Measurements from ENCODE around the gene FOXK1.
"Not testable (repeated sequence)": the region's sequence is repeated elsewhere in the genome, so short reads cannot be mapped to it uniquely, and the experiment has no call there.

The FOXK1 gene

DNA sequence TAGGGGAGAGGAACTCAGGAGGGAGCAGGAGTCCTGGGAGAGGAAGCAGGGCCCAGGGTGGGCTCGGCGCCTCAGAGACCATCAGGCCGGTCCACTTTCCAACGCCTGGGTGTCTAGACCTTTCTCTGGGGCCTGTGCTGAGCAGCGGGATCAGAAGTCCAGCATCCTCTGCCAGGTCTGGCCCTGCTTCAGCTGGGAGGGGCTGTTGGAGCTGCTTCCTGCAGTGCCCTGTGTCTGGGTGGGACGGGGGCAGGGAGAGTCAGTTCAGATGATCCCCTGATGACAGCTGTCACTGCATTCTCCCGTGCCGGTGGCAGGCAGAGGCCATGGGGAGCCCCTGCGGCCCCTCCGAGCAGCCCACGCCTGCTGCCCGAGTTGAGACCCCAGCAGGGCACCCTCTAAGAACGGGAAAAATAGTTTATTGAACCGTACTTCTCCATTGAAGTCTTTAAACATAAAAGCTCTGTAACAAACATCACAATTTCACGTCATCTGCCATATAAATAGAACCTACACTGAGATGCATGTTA, 116.7 kb downstream of the FOXK1 start:
- POLR2A ChIA-PET, result no interaction called here
- CTCF ChIA-PET, result interaction anchor here (0.7 to 6.5 kb wide), 15 partner anchors 8 to 290 kb away, joined by 3 to 81 read pairs (median 5); partner anchors contain the start of gene RADIL
- no peak for DNase-seq (ENCODE audit: low read depth, low spot score)
- H3K4me3 ChIP-seq (ENCODE audit: low read depth, low read length), result no peak overlapping the region
- TF ChIP-seq, protein P1, sequence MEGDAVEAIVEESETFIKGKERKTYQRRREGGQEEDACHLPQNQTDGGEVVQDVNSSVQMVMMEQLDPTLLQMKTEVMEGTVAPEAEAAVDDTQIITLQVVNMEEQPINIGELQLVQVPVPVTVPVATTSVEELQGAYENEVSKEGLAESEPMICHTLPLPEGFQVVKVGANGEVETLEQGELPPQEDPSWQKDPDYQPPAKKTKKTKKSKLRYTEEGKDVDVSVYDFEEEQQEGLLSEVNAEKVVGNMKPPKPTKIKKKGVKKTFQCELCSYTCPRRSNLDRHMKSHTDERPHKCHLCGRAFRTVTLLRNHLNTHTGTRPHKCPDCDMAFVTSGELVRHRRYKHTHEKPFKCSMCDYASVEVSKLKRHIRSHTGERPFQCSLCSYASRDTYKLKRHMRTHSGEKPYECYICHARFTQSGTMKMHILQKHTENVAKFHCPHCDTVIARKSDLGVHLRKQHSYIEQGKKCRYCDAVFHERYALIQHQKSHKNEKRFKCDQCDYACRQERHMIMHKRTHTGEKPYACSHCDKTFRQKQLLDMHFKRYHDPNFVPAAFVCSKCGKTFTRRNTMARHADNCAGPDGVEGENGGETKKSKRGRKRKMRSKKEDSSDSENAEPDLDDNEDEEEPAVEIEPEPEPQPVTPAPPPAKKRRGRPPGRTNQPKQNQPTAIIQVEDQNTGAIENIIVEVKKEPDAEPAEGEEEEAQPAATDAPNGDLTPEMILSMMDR (IDR thresholded peaks at IDR 0.05; ENCODE audit: insufficient read depth, low read length, missing control alignments), result no peak

DNA sequence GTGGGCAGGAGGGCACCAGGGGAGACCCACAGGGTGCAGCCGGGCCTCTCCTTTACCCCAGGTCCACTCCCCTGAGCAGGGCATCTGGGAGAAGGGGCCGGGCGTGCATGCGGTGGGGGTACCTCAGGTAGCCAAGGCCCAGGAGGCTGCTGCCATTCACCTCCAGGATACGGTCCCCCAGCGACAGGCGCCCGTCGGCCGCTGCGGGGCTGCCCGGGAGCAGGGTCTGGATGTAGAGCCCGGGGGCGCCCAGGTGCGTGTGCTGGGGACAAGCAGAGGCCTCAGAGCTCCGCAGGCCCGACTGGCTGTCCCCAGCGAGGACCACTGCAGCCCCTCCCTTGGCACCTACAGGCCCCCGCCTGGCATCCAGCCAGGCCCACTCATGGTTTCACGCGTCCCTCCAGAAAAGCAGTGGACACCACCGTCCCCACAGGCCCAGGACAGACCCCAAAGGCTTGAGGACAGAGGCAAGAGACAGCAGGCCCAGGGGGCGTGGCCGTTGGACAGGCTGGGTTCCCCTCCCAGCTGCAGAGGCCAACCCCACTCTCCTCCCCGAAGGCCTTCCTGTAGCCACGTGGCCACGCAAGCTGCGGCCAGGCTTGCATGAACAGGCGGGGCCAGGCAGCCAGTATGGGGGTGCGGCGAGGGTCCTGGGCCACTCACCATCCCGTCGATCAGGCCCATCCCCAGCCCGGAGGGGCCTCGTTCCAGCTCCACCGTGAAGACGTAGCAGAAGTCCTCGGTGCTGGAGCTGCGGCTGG, 117.6 kb downstream of the FOXK1 start:
- H3K4me3 ChIP-seq (ENCODE audit: low read depth, low read length), result no peak overlapping the region
- POLR2A ChIA-PET, result no interaction called here
- TF ChIP-seq, protein P1 (IDR thresholded peaks at IDR 0.05; ENCODE audit: insufficient read depth, low read length, missing control alignments), result no peak
- DNase-seq (ENCODE audit: low read depth, low spot score), result no peak
- CTCF ChIA-PET, result interaction anchor here (1.7 to 6.5 kb wide), 7 partner anchors 8 to 286 kb away, joined by 5 to 81 read pairs (median 12); partner anchors contain the start of gene RADIL

DNA sequence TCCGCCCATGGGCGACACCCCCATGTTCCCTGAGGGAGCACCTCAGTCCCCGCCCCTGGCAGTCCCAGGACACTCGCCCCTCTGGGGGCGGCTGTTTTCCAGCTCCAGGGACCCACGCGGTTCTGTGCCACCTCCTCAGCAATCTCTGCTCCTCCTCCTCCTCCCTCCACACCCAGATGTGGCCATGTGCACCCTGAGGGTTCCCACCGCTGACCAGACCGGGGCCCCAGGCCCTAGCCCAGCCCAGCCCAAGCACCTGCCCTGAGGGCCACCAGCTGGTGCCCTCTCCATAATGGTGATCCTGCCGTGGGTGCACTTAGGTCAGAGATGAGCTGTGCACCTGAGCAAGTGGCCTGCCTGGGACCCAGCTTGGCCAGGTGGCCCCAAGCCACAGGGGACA, 118.4 kb downstream of the FOXK1 start:
- H3K4me3 ChIP-seq (ENCODE audit: low read depth, low read length), result no peak overlapping the region
- DNase-seq (ENCODE audit: low read depth, low spot score), result no peak
- TF ChIP-seq, protein P1 (IDR thresholded peaks at IDR 0.05; ENCODE audit: insufficient read depth, low read length, missing control alignments), result no peak
- POLR2A ChIA-PET, result no interaction called here
- CTCF ChIA-PET, result interaction anchor here (1.7 to 6.5 kb wide), 4 partner anchors 8 to 285 kb away, joined by 5 to 81 read pairs (median 25); partner anchors contain the start of gene RADIL

DNA sequence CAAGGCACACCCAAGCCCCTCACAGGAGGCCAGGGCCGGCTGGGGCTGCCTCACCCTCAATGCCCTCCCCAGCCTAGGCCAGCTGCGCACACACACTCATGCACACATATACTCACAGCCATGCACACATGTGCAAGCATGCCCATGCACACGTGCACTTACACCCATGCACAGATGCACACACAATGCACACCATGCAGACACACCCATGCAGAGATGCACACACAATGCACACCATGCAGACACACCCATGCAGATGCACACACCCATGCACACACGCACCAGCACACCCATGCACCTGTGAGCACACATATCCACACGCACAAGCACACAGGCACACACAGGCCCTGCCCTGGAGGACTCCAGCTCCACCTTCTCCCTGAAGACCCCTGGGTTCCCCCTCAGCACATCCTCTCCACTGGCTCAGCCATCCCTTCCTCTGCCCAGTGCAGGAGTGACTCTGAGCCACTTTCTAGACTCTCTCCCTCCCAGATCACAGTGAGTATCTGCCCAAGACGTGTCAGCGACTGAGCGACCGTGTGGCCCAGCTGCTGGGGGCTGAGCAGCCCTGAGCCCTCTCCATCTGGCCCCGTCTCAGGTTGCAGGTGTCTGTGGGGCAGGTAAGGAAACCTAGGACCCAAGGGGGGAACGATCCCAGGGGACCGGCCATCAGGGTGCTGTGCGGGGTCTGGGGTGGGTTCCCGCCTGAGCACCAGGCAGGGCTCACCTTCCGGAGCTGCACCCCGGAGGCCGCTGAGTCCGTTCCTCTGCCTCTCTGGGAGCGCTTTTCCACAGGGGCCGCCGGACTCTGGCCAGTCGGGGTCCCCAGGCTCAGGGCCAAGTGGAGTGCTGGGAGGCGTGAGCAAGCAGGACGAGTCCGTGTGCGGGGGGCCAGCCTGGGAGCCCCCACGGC, 119.1 kb downstream of the FOXK1 start:
- ChIA-PET CTCF (interaction anchor here (2.7 to 6.5 kb wide), 3 partner anchors 9 to 285 kb away, joined by 16 to 81 read pairs (median 34); partner anchors contain the start of gene RADIL), POLR2A (no interaction called here)
- no peak overlapping the region for H3K4me3 ChIP-seq (ENCODE audit: low read depth, low read length)
- TF ChIP-seq, protein P1 (IDR thresholded peaks at IDR 0.05; ENCODE audit: insufficient read depth, low read length, missing control alignments), result no peak
- no peak for DNase-seq (ENCODE audit: low read depth, low spot score)

DNA sequence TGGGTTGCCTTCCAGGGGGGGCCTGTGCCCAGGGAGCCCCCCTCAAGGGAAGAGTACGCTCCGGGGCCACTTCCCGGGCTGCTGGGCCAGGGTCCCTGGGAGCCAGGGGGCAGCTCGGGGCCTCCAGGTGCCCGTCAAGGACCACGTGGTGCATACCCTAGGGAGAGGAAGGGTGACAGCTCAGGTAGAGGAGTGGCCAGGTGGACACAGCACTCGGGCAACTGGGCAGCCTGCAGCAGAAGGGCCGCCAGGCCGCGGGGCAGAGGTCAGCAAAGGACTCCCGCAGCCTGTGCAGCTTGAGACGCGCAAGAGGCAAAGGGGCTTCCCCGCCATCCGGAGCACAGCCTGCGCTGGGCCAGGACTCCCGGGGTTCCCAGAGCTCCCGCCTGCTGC, 119.7 kb downstream of the FOXK1 start:
- TF ChIP-seq, protein P1 (IDR thresholded peaks at IDR 0.05; ENCODE audit: insufficient read depth, low read length, missing control alignments), result no peak
- ChIA-PET POLR2A (no interaction called here), CTCF (interaction anchor here (2.7 to 6.5 kb wide), 2 partner anchors 10 to 284 kb away, joined by 16 to 81 read pairs; no protein-coding TSS in a partner anchor)
- no peak for DNase-seq (ENCODE audit: low read depth, low spot score)
- no peak overlapping the region for H3K4me3 ChIP-seq (ENCODE audit: low read depth, low read length)

DNA sequence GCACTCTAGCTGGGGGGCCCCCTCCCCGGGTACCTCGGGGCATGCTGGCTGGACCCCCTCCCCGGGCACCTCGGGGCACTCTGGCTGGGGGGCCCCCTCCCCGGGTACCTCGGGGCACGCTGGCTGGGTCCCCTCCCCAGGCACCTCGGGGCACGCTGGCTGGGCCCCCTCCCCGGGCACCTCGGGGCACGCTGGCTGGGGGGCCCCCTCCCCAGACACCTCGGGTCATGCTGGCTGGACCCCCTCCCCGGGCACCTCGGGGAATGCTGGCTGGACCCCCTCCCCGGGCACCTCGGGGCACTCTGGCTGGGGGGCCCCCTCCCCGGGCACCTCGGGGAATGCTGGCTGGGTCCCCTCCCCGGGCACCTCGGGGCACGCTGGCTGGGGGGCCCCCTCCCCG, 120.5 kb downstream of the FOXK1 start:
- CTCF ChIA-PET, result interaction anchor here (6.5 kb wide), 1 partner anchor 283 kb away, joined by 81 read pairs; no protein-coding TSS in a partner anchor
- DNase-seq (ENCODE audit: low read depth, low spot score); H3K4me3 ChIP-seq (ENCODE audit: low read depth, low read length); POLR2A ChIA-PET: not testable (repeated sequence)

Measured in AG04449 (cell line).